H1 (cell line): ENCODE measurements around the gene NSG2. TPM values are rescaled to one million over a fixed set of nuclear protein-coding genes. Genes with fewer than 3 reads are reported as not detected.

ENCODE experiments used
- CTCF ChIA-PET: fragments of 300-600 bp; sonication (Branson Sonifier 250); formaldehyde crosslinking; loops from one replicate; lab custom pipeline; 2021; ENCODE audit not compliant: partially characterized antibody; lab: Charles Lee
- POLR2A ChIA-PET: fragments of 300-600 bp; sonication (Branson Sonifier 250); formaldehyde crosslinking; loops from one replicate; lab custom pipeline; 2021; ENCODE audit warnings: inconsistent platforms; ENCODE audit not compliant: partially characterized antibody; lab: Charles Lee
- DNase-seq, 2 experiments: peaks; one replicate each; pipeline versions ENCODE4 v3.0.0 to v3.0.0-alpha.2; 2010 to 2022; ENCODE audit warnings: low spot score in 2 of 2, low read depth in 1 of 2, mixed read lengths in 1 of 2
- FAIRE-seq: peaks from 2 replicates; lab custom pipeline; 2011; peaks lifted over from hg19 to GRCh38; lab: Jason Lieb, UNC
- H2AFZ ChIP-seq: 2 replicates; pipeline ENCODE4 v1.8.1; 2012; ENCODE audit warnings: low read length, inconsistent platforms
- H2AK5ac ChIP-seq: 2 replicates; pipeline ENCODE4 v1.6.1; 2013; ENCODE audit warnings: low read depth, low read length
- H2BK120ac ChIP-seq: replicated peaks from 2 replicates; pipeline ENCODE3; 2013; ENCODE audit warnings: low read depth, low read length, inconsistent platforms
- H2BK12ac ChIP-seq: 2 replicates; pipeline ENCODE4 v1.6.1; 2013; ENCODE audit warnings: low read depth, low read length
- H2BK15ac ChIP-seq: 2 replicates; pipeline ENCODE4 v1.6.1; 2013; ENCODE audit warnings: low read length
- H2BK20ac ChIP-seq: 2 replicates; pipeline ENCODE4 v1.6.1; 2013; ENCODE audit warnings: low read length
- H2BK5ac ChIP-seq: 2 replicates; pipeline ENCODE4 v1.6.1; 2013; ENCODE audit warnings: low read depth, low read length
- H3K14ac ChIP-seq: 2 replicates; pipeline ENCODE4 v1.6.1; 2013; ENCODE audit warnings: inconsistent platforms; ENCODE audit not compliant: insufficient read length
- H3K18ac ChIP-seq: 2 replicates; pipeline ENCODE4 v1.6.1; 2013; ENCODE audit warnings: low read length; ENCODE audit errors: extremely low read depth
- H3K23ac ChIP-seq: 2 replicates; pipeline ENCODE4 v1.6.1; 2013; ENCODE audit warnings: inconsistent platforms; ENCODE audit not compliant: insufficient read length
- H3K23me2 ChIP-seq: 2 replicates; pipeline ENCODE4 v1.6.1; 2013; ENCODE audit warnings: low read depth, low read length
- H3K27ac ChIP-seq: 2 replicates; pipeline ENCODE4 v1.6.1; 2011; ENCODE audit warnings: low read depth, low read length, inconsistent platforms
- H3K27me3 ChIP-seq, 4 experiments: replicated peaks in 1 of 4; 1 replicate in 1 of 4; 2 replicates in 3 of 4; pipeline versions ENCODE4 v1.6.1 to v1.8.1; 2011 to 2013; ENCODE audit warnings: low read length in 3 of 4, mild to moderate bottlenecking in 3 of 4, inconsistent platforms in 2 of 4, mixed read lengths in 2 of 4, moderate library complexity in 1 of 4; ENCODE audit not compliant: control insufficient read depth in 3 of 4, insufficient read depth in 3 of 4; ENCODE audit errors: extremely low read depth in 1 of 4
- H3K36me3 ChIP-seq, 4 experiments: 2 replicates each; pipeline versions ENCODE4 v1.6.1 to v1.8.1; 2011 to 2013; ENCODE audit warnings: mild to moderate bottlenecking in 4 of 4, low read length in 3 of 4, moderate library complexity in 2 of 4, control low read depth in 1 of 4, inconsistent platforms in 1 of 4; ENCODE audit not compliant: insufficient read depth in 4 of 4, control insufficient read depth in 2 of 4
- H3K4ac ChIP-seq: replicated peaks from 2 replicates; pipeline ENCODE3; 2013; ENCODE audit warnings: low read length, low read depth, mixed read lengths, inconsistent platforms; ENCODE audit not compliant: insufficient read length
- H3K4me1 ChIP-seq, 4 experiments: replicated peaks in 1 of 4; 1 replicate in 1 of 4; 2 replicates in 3 of 4; pipeline versions ENCODE4 v1.6.1 to v1.8.1; 2011 to 2013; ENCODE audit warnings: low read length in 3 of 4, inconsistent platforms in 2 of 4, mixed read lengths in 1 of 4; ENCODE audit not compliant: insufficient read depth in 4 of 4, control insufficient read depth in 3 of 4
- H3K4me2 ChIP-seq, 2 experiments: 2 replicates each; pipeline versions ENCODE4 v1.6.1 to v1.8.1; 2011 to 2013; ENCODE audit warnings: low read depth in 2 of 2, low read length in 2 of 2, control low read depth in 1 of 2, inconsistent platforms in 1 of 2, mild to moderate bottlenecking in 1 of 2; ENCODE audit not compliant: insufficient read depth in 1 of 2
- H3K4me3 ChIP-seq, 4 experiments: fragments of 200-600, 300-600 bp in 1 of 4; sonication (generic), shearing (Covaris generic), sonication (Bioruptor Twin) in 1 of 4; 2 replicates each; pipeline versions ENCODE4 v1.5.1 to v1.8.1; 2011 to 2016; ENCODE audit warnings: low read length in 4 of 4, low read depth in 3 of 4, control low read depth in 2 of 4, inconsistent platforms in 2 of 4, mild to moderate bottlenecking in 2 of 4, mixed read lengths in 1 of 4, moderate library complexity in 1 of 4; ENCODE audit not compliant: insufficient read depth in 2 of 4; ENCODE audit errors: extremely low read depth in 1 of 4
- H3K56ac ChIP-seq: replicated peaks from 2 replicates; pipeline ENCODE3; 2013; ENCODE audit warnings: low read depth, mild to moderate bottlenecking, mixed read lengths, low read length, inconsistent platforms; ENCODE audit not compliant: insufficient read length
- H3K79me1 ChIP-seq: 2 replicates; pipeline ENCODE4 v1.6.1; 2013; ENCODE audit warnings: low read depth, low read length, control low read depth
- H3K79me2 ChIP-seq, 2 experiments: 2 replicates each; pipeline versions ENCODE4 v1.6.1 to v1.8.1; 2012 to 2013; ENCODE audit warnings: low read length in 2 of 2, mild to moderate bottlenecking in 2 of 2, inconsistent platforms in 1 of 2; ENCODE audit not compliant: insufficient read depth in 2 of 2, control insufficient read depth in 1 of 2
- H3K9ac ChIP-seq, 4 experiments: replicated peaks in 1 of 4; 1 replicate in 1 of 4; 2 replicates in 3 of 4; pipeline versions ENCODE4 v1.6.1 to v1.8.1; 2011 to 2013; ENCODE audit warnings: low read depth in 3 of 4, low read length in 3 of 4, control low read depth in 2 of 4, mild to moderate bottlenecking in 2 of 4, moderate library complexity in 2 of 4, inconsistent platforms in 1 of 4; ENCODE audit errors: extremely low read depth in 1 of 4
- H3K9me3 ChIP-seq, 2 experiments: 2 replicates each; pipeline versions ENCODE4 v1.6.1 to v1.8.1; 2012 to 2013; ENCODE audit warnings: mild to moderate bottlenecking in 2 of 2, moderate library complexity in 2 of 2, control low read depth in 1 of 2, inconsistent platforms in 1 of 2, low read depth in 1 of 2, low read length in 1 of 2, mixed read lengths in 1 of 2; ENCODE audit not compliant: insufficient read depth in 2 of 2
- H4K20me1 ChIP-seq, 2 experiments: replicated peaks in 1 of 2; 2 replicates each; pipeline versions ENCODE3 to v1.8.1; 2011 to 2013; ENCODE audit warnings: inconsistent platforms in 2 of 2, low read length in 2 of 2, mild to moderate bottlenecking in 1 of 2; ENCODE audit not compliant: insufficient read depth in 2 of 2, control insufficient read depth in 1 of 2
- H4K5ac ChIP-seq: 2 replicates; pipeline ENCODE4 v1.6.1; 2013; ENCODE audit warnings: low read length, low read depth, mixed read lengths, inconsistent platforms; ENCODE audit not compliant: insufficient read length
- H4K8ac ChIP-seq: 2 replicates; pipeline ENCODE4 v1.8.0; 2013; ENCODE audit warnings: mild to moderate bottlenecking, moderate library complexity, low read length, inconsistent platforms; ENCODE audit not compliant: insufficient read depth; ENCODE audit errors: extremely low read depth
- H4K91ac ChIP-seq: replicated peaks from 2 replicates; pipeline ENCODE3; 2013; ENCODE audit warnings: low read length, mixed read lengths, inconsistent platforms; ENCODE audit not compliant: insufficient read length
- ASH2L ChIP-seq: fragments of 200-600, 300-600 bp; sonication (generic); IDR thresholded peaks from one replicate; pipeline ENCODE4 v1.7.1; 2017; ENCODE audit warnings: low read length
- BACH1 ChIP-seq: IDR thresholded peaks from 2 replicates; pipeline ENCODE4 v1.6.1; 2012; ENCODE audit warnings: low read length, improper control_type of control experiment
- CBX5 ChIP-seq: fragments of 300-800, 300-1000 bp; sonication (generic); IDR thresholded peaks from 2 replicates; pipeline ENCODE4 v1.7.1; 2016; ENCODE audit warnings: antibody characterized with exemption, low read length, low read depth
- CEBPB ChIP-seq: IDR thresholded peaks from 2 replicates; pipeline ENCODE4 v1.6.1; 2012; ENCODE audit warnings: low read depth, low read length
- EGR1 ChIP-seq: IDR thresholded peaks from 2 replicates; pipeline ENCODE4 v1.6.1; 2011; ENCODE audit warnings: low read depth, low read length, borderline replicate concordance
- JUN ChIP-seq: IDR thresholded peaks from 2 replicates; pipeline ENCODE4 v1.6.1; 2011; ENCODE audit warnings: low read depth, mild to moderate bottlenecking, improper control_type of control experiment, low read length
- MAX ChIP-seq: IDR thresholded peaks from 2 replicates; pipeline ENCODE4 v1.6.1; 2012; ENCODE audit warnings: inconsistent platforms
- RFX5 ChIP-seq: IDR thresholded peaks from 2 replicates; pipeline ENCODE4 v1.6.1; 2011; ENCODE audit warnings: low read depth, low read length, improper control_type of control experiment, borderline replicate concordance
- RNF2 ChIP-seq: fragments of 200-900, 300-1000 bp; sonication (generic); IDR thresholded peaks from 2 replicates; pipeline ENCODE4 v1.7.1; 2016; ENCODE audit warnings: borderline replicate concordance, low read depth, mild to moderate bottlenecking, antibody characterized with exemption, low read length; ENCODE audit not compliant: poor library complexity, severe bottlenecking; ENCODE audit errors: missing control alignments
- SIRT6 ChIP-seq: IDR thresholded peaks from one replicate; pipeline ENCODE4 v1.7.1; 2012; ENCODE audit warnings: low read length, inconsistent platforms
- SP1 ChIP-seq: IDR thresholded peaks from 2 replicates; pipeline ENCODE4 v1.6.1; 2011; ENCODE audit warnings: low read depth, low read length
- USF2 ChIP-seq: IDR thresholded peaks from 2 replicates; pipeline ENCODE4 v1.6.1; 2011; ENCODE audit warnings: low read length, improper control_type of control experiment
- WGBS, 2 experiments: shearing (Covaris generic) in 1 of 2; methylation state at CpG; one replicate each; pipeline versions ENCODE4 v1.1.6 to v1.1.7; 2013 to 2015; ENCODE audit warnings: low lambda C conversion rate in 2 of 2, mixed read lengths in 2 of 2, inconsistent platforms in 1 of 2, low coverage in 1 of 2, missing lambda C conversion rate in 1 of 2; ENCODE audit not compliant: insufficient replicate concordance in 2 of 2, insufficient coverage in 1 of 2, insufficient read length in 1 of 2; ENCODE audit errors: extremely low coverage in 1 of 2, missing lambda C conversion rate in 1 of 2; 5-methylcytosine and 5-hydroxymethylcytosine counted together
- polyA plus RNA-seq, 7 experiments: library from polyadenylated mRNA; depleted of rRNA in 3 of 7; stranded (reverse) in 5 of 7; unstranded in 2 of 7; fragments of >200 nt in 5 of 7; fragments of 200-250 nt in 2 of 7; gene quantifications; 1 replicate in 5 of 7; 2 replicates in 1 of 7; 4 replicates in 1 of 7; pipeline versions ENCODE4 v1.2.1 to v1.2.3, GENCODE V29; 2011 to 2013; ENCODE audit warnings: missing spikeins in 2 of 7, mixed read lengths in 2 of 7
- total RNA-seq: library from RNA; stranded (reverse); fragmentation: NEBNext Ultra II Directional; extraction: Animal tissue kit (Norgen Biotek cat#: 25700); gene quantifications from 2 replicates; pipeline ENCODE4 v1.2.1, GENCODE V29; 2021
- TF ChIP-seq, protein P1 (sequence below): IDR thresholded peaks from 2 replicates; pipeline ENCODE4 v1.6.1; 2011; ENCODE audit warnings: low read depth, mild to moderate bottlenecking, low read length; ENCODE audit not compliant: insufficient read depth

Gene NSG2
- total and polyA plus RNA-seq, 2 of the 8 experiments (the other 6 are each of a cell fraction or from before 2014, with no cell fraction given), result 0.56 to 0.78 TPM

DNA sequence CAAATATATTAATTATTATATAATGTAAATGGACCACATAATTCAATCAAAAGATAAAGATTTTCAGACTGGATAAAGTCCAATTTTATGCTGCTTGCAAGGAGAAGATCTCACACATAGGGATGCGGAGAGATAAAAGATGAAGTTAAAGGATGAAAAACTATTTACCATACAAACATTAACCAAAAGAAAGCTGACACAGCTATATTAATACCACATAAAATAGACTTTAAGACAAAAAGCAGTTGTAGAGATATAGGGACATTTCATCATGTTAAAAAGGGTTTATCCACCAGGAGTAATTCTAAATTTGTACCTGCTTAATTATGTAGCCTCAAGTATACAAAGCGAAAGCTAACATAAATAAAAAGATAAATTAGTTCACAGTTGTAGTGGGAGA is 15.2 kb upstream of the NSG2 start:
- 82% methylated on average over 2 of the region's 2 CpGs; no CpG with 5 or more reads in 1 of the 2 experiments for WGBS, 2 experiments
- CTCF ChIA-PET, result interaction anchor here (1.1 to 1.4 kb wide), 2 partner anchors 10 to 15 kb away, joined by 3 to 5 read pairs; partner anchors contain the start of gene NSG2
- TF ChIP-seq RNF2 (no peak), EGR1 (no peak), RFX5 (no peak), JUN (no peak), ASH2L (no peak), MAX (no peak), CEBPB (no peak), CBX5 (no peak), BACH1 (no peak), SIRT6 (no peak), USF2 (no peak), SP1 (no peak)
- TF ChIP-seq, protein P1, sequence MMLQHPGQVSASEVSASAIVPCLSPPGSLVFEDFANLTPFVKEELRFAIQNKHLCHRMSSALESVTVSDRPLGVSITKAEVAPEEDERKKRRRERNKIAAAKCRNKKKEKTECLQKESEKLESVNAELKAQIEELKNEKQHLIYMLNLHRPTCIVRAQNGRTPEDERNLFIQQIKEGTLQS, result no peak

More for the DNA sequence above, 15.2 kb upstream of the NSG2 start:
- Histone ChIP-seq H3K56ac (no peak overlapping the region), H2AFZ (no peak overlapping the region), H3K27me3 (peaks cover 0 to 1% (median 0%) of the 10 kb centered on the region in 4 experiments; a peak in 1 of 7 replicates), H3K9me3 (no peaks in the 10 kb centered on the region), H3K4ac (no peak overlapping the region), H3K23me2 (no peaks in the 10 kb centered on the region), H4K20me1 (no peaks in the 10 kb centered on the region), H3K27ac (no peak overlapping the region), H3K4me3 (no peak overlapping the region), H3K18ac (no peak overlapping the region), H3K14ac (no peak overlapping the region), H4K8ac (no peak overlapping the region), H2BK15ac (no peak overlapping the region), H2BK12ac (no peak overlapping the region), H4K5ac (no peak overlapping the region), H3K4me2 (no peak overlapping the region), H3K4me1 (no peaks in the 10 kb centered on the region), H3K23ac (no peak overlapping the region), H3K79me1 (no peaks in the 10 kb centered on the region), H3K9ac (no peak overlapping the region), H4K91ac (no peak overlapping the region), H3K36me3 (no peaks in the 10 kb centered on the region), H3K79me2 (no peaks in the 10 kb centered on the region), H2BK5ac (no peak overlapping the region), H2BK120ac (no peak overlapping the region), H2AK5ac (no peak overlapping the region), H2BK20ac (no peak overlapping the region)
- FAIRE-seq (no peak), DNase-seq (no peak)
- POLR2A ChIA-PET, result no interaction called here
